GM23338 (cell line): ENCODE results near the gene RET. TPM values are rescaled to one million over a fixed set of nuclear protein-coding genes. Genes with fewer than 3 reads are reported as not detected.

ENCODE experiments used
- ATAC-seq: fragments of 200-7000 bp; cut with Tn5 transposase; 3 replicates; pipeline ENCODE4 v1.9.1; 2020
- DNase-seq: peaks from one replicate; pipeline ENCODE4 v3.0.0-alpha.2; 2015; ENCODE audit warnings: low spot score
- H2AFZ ChIP-seq: fragments of 200-600 bp; sonication (generic); 2 replicates; pipeline ENCODE4 v1.8.0; 2016; ENCODE audit warnings: antibody characterized with exemption, mild to moderate bottlenecking, moderate library complexity
- H3F3A ChIP-seq: fragments of 200-600 bp; sonication (generic); replicated peaks from 2 replicates; pipeline ENCODE4 v1.8.0; 2017; ENCODE audit warnings: antibody characterized with exemption, mixed run types, low read depth
- H3K27ac ChIP-seq: fragments of 200-600 bp; sonication (generic); 2 replicates; pipeline ENCODE4 v1.6.1; 2016; ENCODE audit warnings: low read depth
- H3K27me3 ChIP-seq: fragments of 200-600 bp; sonication (generic); 2 replicates; pipeline ENCODE4 v1.8.0; 2016; ENCODE audit warnings: mild to moderate bottlenecking, mixed run types, moderate library complexity; ENCODE audit not compliant: insufficient read depth
- H3K36me3 ChIP-seq: fragments of 200-600 bp; sonication (generic); 2 replicates; pipeline ENCODE4 v1.8.0; 2016; ENCODE audit warnings: mild to moderate bottlenecking; ENCODE audit not compliant: insufficient read depth
- H3K4me1 ChIP-seq: fragments of 200-600 bp; sonication (generic); 2 replicates; pipeline ENCODE4 v1.8.0; 2016; ENCODE audit warnings: mild to moderate bottlenecking, moderate library complexity; ENCODE audit not compliant: insufficient read depth
- H3K4me2 ChIP-seq: fragments of 200-600 bp; sonication (generic); 2 replicates; pipeline ENCODE4 v1.7.1; 2017; ENCODE audit warnings: mixed run types
- H3K4me3 ChIP-seq: fragments of 200-600 bp; sonication (generic); 2 replicates; pipeline ENCODE4 v1.6.1; 2016; ENCODE audit warnings: mixed run types
- H3K79me2 ChIP-seq: fragments of 200-600 bp; sonication (generic); replicated peaks from 2 replicates; pipeline ENCODE4 v1.8.0; 2017; ENCODE audit warnings: mild to moderate bottlenecking; ENCODE audit not compliant: insufficient read depth
- H3K9me2 ChIP-seq: fragments of 200-600 bp; sonication (generic); 2 replicates; pipeline ENCODE4 v1.8.0; 2017; ENCODE audit not compliant: insufficient read depth
- H4K20me1 ChIP-seq: fragments of 200-600 bp; sonication (generic); replicated peaks from 2 replicates; pipeline ENCODE4 v1.8.0; 2017; ENCODE audit warnings: mild to moderate bottlenecking; ENCODE audit not compliant: insufficient read depth
- H3K27ac Mint-ChIP-seq: 2 replicates; pipeline ENCODE4 v1.8.0; 2020; ENCODE audit warnings: inconsistent platforms, mild to moderate bottlenecking, moderate library complexity, mixed read lengths
- H3K27me3 Mint-ChIP-seq: 3 replicates; pipeline ENCODE4 v1.8.0; 2022; ENCODE audit warnings: low read depth, mild to moderate bottlenecking, moderate library complexity, mixed read lengths, inconsistent platforms; ENCODE audit not compliant: insufficient read depth, poor library complexity
- H3K36me3 Mint-ChIP-seq: 3 replicates; pipeline ENCODE4 v1.8.0; 2021; ENCODE audit warnings: low read depth, mild to moderate bottlenecking, inconsistent platforms, moderate library complexity, mixed read lengths
- H3K4me1 Mint-ChIP-seq: 3 replicates; pipeline ENCODE4 v1.8.0; 2020; ENCODE audit warnings: mild to moderate bottlenecking, inconsistent platforms, mixed read lengths
- H3K4me3 Mint-ChIP-seq: 3 replicates; pipeline ENCODE4 v1.8.0; 2021; ENCODE audit warnings: moderate library complexity, mild to moderate bottlenecking, inconsistent platforms, mixed read lengths
- H3K9me3 Mint-ChIP-seq: 3 replicates; pipeline ENCODE4 v1.8.0; 2020; ENCODE audit warnings: moderate library complexity, mild to moderate bottlenecking, inconsistent platforms, mixed read lengths
- CREB1 ChIP-seq: fragments of 250-450 bp; sonication (Bioruptor Pico); IDR thresholded peaks from 2 replicates; pipeline ENCODE4 v1.5.0; 2020; ENCODE audit warnings: low read depth, mild to moderate bottlenecking, moderate library complexity
- EZH2 ChIP-seq: fragments of 200-600 bp; sonication (generic); IDR thresholded peaks from one replicate; pipeline ENCODE4 v1.8.0; 2017; ENCODE audit warnings: antibody characterized with exemption, mild to moderate bottlenecking, low read depth; ENCODE audit not compliant: unreplicated experiment
- EZH2phosphoT487 ChIP-seq: fragments of 200-600 bp; sonication (generic); IDR thresholded peaks from one replicate; pipeline ENCODE4 v1.8.1; 2018; ENCODE audit warnings: antibody characterized with exemption; ENCODE audit not compliant: unreplicated experiment
- JUNB ChIP-seq: IDR thresholded peaks from one replicate; pipeline ENCODE4 v1.6.1; 2016; ENCODE audit warnings: antibody characterized with exemption; ENCODE audit not compliant: unreplicated experiment
- NANOG ChIP-seq: IDR thresholded peaks from 2 replicates; pipeline ENCODE4 v1.6.1; 2016; ENCODE audit warnings: antibody characterized with exemption, borderline replicate concordance
- POLR2AphosphoS5 ChIP-seq: IDR thresholded peaks from 2 replicates; pipeline ENCODE4 v1.6.1; 2016; ENCODE audit warnings: antibody characterized with exemption, low read depth
- STAT1 ChIP-seq: IDR thresholded peaks from one replicate; pipeline ENCODE4 v1.6.1; 2016; ENCODE audit warnings: antibody characterized with exemption; ENCODE audit not compliant: unreplicated experiment
- ZNF114 ChIP-seq: fragments of 250-450 bp; sonication (Bioruptor Pico); IDR thresholded peaks from 2 replicates; pipeline ENCODE4 v1.5.0; 2020; ENCODE audit warnings: mild to moderate bottlenecking, moderate library complexity
- ZNF331 ChIP-seq: fragments of 250-450 bp; sonication (Bioruptor Pico); IDR thresholded peaks from 2 replicates; pipeline ENCODE4 v1.5.0; 2020; ENCODE audit warnings: low read depth, mild to moderate bottlenecking, moderate library complexity
- polyA plus RNA-seq: library from polyadenylated mRNA; unstranded; fragments of >200 nt; fragmentation: Nextera tagmentation; extraction: Ambion mirVana; gene quantifications from 2 replicates; pipeline ENCODE4 v1.2.1, GENCODE V29; 2016
- total RNA-seq: library from RNA; depleted of rRNA; stranded (reverse); fragments of >200 nt; shearing (Covaris generic); gene quantifications from 2 replicates; pipeline ENCODE4 v1.2.3, GENCODE V29; 2014
- TF ChIP-seq, protein P1 (sequence below): IDR thresholded peaks from 2 replicates; pipeline ENCODE4 v1.6.1; 2016; ENCODE audit warnings: antibody characterized with exemption
- TF ChIP-seq, protein P2 (sequence below): IDR thresholded peaks from one replicate; pipeline ENCODE4 v1.6.1; 2018; ENCODE audit warnings: antibody characterized with exemption; ENCODE audit not compliant: unreplicated experiment
- TF ChIP-seq, protein P3 (sequence below), 2 experiments: fragments of 200-600 bp in 1 of 2; sonication (generic) in 1 of 2; conservative IDR thresholded peaks; 2 replicates each; pipeline versions ENCODE4 v1.5.1 to v1.6.1; 2016 to 2017; ENCODE audit warnings: antibody characterized with exemption in 2 of 2, low read depth in 2 of 2, mild to moderate bottlenecking in 2 of 2, moderate library complexity in 1 of 2
- TF ChIP-seq, protein P4 (sequence below): fragments of 250-450 bp; sonication (Bioruptor Pico); IDR thresholded peaks from 2 replicates; pipeline ENCODE4 v1.5.0; 2020; ENCODE audit warnings: mild to moderate bottlenecking, moderate library complexity

The RET gene
- total and polyA plus RNA-seq, 2 experiments from 2014 or later: 5.5 to 9.8 TPM

DNA sequence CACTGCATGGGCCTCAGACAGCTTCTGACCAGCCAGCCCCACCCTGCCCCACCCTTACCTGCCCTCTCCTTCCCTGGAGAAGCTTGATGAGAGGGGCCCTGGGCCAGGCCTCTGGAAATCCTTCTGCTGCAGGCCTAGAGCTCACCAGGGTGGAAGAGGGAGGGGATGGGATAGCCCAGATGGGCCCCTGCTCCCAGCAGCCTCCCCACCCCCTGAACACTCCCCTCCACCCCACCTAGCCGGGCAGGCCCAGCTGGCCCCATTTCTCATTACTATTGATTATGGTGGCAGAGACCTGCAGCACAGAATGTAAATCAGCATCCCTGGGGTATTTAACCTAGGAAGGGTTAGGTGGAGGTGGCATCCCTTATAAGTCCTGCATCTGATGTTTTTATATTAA lies 11.6 kb upstream of the RET start:
- H3K4me3 Mint-ChIP-seq: no peak overlapping the region
- H3K4me1 ChIP-seq: no peaks in the 10 kb centered on the region

More for the DNA sequence above, 11.6 kb upstream of the RET start:
- Histone ChIP-seq H3K9me2 (no peaks in the 10 kb centered on the region), H3K27me3 (no peaks in the 10 kb centered on the region), H3K36me3 (no peaks in the 10 kb centered on the region), H4K20me1 (no peaks in the 10 kb centered on the region), H3K27ac (no peak overlapping the region), H3K4me2 (no peak overlapping the region), H3K79me2 (no peaks in the 10 kb centered on the region), H3F3A (no peaks in the 10 kb centered on the region), H2AFZ (no peak overlapping the region), H3K4me3 (no peak overlapping the region)
- Mint-ChIP-seq H3K27me3 (peaks cover 10% of the 10 kb centered on the region), H3K4me1 (peaks cover 7% of the 10 kb centered on the region), H3K27ac (no peak overlapping the region), H3K36me3 (no peaks in the 10 kb centered on the region; the same call in 2 of the 3 replicates), H3K9me3 (no peaks in the 10 kb centered on the region; the same call in 2 of the 3 replicates)
- TF ChIP-seq STAT1 (no peak), ZNF331 (no peak), ZNF114 (CRISPR knock-in tag) (no peak), POLR2AphosphoS5 (no peak), JUNB (no peak), EZH2phosphoT487 (no peak), EZH2 (no peak), CREB1 (CRISPR knock-in tag) (no peak), NANOG (no peak)
- TF ChIP-seq, protein P1, sequence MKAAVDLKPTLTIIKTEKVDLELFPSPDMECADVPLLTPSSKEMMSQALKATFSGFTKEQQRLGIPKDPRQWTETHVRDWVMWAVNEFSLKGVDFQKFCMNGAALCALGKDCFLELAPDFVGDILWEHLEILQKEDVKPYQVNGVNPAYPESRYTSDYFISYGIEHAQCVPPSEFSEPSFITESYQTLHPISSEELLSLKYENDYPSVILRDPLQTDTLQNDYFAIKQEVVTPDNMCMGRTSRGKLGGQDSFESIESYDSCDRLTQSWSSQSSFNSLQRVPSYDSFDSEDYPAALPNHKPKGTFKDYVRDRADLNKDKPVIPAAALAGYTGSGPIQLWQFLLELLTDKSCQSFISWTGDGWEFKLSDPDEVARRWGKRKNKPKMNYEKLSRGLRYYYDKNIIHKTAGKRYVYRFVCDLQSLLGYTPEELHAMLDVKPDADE: no peak
- TF ChIP-seq, protein P2, sequence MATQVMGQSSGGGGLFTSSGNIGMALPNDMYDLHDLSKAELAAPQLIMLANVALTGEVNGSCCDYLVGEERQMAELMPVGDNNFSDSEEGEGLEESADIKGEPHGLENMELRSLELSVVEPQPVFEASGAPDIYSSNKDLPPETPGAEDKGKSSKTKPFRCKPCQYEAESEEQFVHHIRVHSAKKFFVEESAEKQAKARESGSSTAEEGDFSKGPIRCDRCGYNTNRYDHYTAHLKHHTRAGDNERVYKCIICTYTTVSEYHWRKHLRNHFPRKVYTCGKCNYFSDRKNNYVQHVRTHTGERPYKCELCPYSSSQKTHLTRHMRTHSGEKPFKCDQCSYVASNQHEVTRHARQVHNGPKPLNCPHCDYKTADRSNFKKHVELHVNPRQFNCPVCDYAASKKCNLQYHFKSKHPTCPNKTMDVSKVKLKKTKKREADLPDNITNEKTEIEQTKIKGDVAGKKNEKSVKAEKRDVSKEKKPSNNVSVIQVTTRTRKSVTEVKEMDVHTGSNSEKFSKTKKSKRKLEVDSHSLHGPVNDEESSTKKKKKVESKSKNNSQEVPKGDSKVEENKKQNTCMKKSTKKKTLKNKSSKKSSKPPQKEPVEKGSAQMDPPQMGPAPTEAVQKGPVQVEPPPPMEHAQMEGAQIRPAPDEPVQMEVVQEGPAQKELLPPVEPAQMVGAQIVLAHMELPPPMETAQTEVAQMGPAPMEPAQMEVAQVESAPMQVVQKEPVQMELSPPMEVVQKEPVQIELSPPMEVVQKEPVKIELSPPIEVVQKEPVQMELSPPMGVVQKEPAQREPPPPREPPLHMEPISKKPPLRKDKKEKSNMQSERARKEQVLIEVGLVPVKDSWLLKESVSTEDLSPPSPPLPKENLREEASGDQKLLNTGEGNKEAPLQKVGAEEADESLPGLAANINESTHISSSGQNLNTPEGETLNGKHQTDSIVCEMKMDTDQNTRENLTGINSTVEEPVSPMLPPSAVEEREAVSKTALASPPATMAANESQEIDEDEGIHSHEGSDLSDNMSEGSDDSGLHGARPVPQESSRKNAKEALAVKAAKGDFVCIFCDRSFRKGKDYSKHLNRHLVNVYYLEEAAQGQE: no peak
- TF ChIP-seq, protein P3, sequence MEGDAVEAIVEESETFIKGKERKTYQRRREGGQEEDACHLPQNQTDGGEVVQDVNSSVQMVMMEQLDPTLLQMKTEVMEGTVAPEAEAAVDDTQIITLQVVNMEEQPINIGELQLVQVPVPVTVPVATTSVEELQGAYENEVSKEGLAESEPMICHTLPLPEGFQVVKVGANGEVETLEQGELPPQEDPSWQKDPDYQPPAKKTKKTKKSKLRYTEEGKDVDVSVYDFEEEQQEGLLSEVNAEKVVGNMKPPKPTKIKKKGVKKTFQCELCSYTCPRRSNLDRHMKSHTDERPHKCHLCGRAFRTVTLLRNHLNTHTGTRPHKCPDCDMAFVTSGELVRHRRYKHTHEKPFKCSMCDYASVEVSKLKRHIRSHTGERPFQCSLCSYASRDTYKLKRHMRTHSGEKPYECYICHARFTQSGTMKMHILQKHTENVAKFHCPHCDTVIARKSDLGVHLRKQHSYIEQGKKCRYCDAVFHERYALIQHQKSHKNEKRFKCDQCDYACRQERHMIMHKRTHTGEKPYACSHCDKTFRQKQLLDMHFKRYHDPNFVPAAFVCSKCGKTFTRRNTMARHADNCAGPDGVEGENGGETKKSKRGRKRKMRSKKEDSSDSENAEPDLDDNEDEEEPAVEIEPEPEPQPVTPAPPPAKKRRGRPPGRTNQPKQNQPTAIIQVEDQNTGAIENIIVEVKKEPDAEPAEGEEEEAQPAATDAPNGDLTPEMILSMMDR (conservative IDR thresholded peaks at IDR 0.05; ENCODE audit: low read depth in 2 of 2): no peak
- TF ChIP-seq, protein P4, sequence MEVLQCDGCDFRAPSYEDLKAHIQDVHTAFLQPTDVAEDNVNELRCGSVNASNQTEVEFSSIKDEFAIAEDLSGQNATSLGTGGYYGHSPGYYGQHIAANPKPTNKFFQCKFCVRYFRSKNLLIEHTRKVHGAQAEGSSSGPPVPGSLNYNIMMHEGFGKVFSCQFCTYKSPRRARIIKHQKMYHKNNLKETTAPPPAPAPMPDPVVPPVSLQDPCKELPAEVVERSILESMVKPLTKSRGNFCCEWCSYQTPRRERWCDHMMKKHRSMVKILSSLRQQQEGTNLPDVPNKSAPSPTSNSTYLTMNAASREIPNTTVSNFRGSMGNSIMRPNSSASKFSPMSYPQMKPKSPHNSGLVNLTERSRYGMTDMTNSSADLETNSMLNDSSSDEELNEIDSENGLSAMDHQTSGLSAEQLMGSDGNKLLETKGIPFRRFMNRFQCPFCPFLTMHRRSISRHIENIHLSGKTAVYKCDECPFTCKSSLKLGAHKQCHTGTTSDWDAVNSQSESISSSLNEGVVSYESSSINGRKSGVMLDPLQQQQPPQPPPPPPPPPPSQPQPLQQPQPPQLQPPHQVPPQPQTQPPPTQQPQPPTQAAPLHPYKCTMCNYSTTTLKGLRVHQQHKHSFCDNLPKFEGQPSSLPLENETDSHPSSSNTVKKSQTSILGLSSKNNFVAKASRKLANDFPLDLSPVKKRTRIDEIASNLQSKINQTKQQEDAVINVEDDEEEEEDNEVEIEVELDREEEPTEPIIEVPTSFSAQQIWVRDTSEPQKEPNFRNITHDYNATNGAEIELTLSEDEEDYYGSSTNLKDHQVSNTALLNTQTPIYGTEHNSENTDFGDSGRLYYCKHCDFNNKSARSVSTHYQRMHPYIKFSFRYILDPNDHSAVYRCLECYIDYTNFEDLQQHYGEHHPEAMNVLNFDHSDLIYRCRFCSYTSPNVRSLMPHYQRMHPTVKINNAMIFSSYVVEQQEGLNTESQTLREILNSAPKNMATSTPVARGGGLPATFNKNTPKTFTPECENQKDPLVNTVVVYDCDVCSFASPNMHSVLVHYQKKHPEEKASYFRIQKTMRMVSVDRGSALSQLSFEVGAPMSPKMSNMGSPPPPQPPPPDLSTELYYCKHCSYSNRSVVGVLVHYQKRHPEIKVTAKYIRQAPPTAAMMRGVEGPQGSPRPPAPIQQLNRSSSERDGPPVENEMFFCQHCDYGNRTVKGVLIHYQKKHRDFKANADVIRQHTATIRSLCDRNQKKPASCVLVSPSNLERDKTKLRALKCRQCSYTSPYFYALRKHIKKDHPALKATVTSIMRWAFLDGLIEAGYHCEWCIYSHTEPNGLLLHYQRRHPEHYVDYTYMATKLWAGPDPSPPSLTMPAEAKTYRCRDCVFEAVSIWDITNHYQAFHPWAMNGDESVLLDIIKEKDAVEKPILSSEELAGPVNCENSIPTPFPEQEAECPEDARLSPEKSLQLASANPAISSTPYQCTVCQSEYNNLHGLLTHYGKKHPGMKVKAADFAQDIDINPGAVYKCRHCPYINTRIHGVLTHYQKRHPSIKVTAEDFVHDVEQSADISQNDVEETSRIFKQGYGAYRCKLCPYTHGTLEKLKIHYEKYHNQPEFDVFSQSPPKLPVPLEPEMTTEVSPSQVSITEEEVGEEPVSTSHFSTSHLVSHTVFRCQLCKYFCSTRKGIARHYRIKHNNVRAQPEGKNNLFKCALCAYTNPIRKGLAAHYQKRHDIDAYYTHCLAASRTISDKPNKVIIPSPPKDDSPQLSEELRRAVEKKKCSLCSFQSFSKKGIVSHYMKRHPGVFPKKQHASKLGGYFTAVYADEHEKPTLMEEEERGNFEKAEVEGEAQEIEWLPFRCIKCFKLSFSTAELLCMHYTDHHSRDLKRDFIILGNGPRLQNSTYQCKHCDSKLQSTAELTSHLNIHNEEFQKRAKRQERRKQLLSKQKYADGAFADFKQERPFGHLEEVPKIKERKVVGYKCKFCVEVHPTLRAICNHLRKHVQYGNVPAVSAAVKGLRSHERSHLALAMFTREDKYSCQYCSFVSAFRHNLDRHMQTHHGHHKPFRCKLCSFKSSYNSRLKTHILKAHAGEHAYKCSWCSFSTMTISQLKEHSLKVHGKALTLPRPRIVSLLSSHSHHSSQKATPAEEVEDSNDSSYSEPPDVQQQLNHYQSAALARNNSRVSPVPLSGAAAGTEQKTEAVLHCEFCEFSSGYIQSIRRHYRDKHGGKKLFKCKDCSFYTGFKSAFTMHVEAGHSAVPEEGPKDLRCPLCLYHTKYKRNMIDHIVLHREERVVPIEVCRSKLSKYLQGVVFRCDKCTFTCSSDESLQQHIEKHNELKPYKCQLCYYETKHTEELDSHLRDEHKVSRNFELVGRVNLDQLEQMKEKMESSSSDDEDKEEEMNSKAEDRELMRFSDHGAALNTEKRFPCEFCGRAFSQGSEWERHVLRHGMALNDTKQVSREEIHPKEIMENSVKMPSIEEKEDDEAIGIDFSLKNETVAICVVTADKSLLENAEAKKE (CRISPR knock-in tag): no peak
- no peak for ATAC-seq
- no peak for DNase-seq
